HG03354 (cell line): Measurements from ENCODE around the gene BUD23.
"Not testable (repeated sequence)": the region's sequence is repeated elsewhere in the genome, so short reads cannot be mapped to it uniquely, and the experiment has no call there.

Source experiments
- ATAC-seq: cut with Tn5 transposase; IDR thresholded peaks from one replicate; pipeline ENCODE4 v1.9.1; 2021; ENCODE audit warnings: mild to moderate bottlenecking; ENCODE audit not compliant: unreplicated experiment, poor library complexity, severe bottlenecking

BUD23 gene

DNA sequence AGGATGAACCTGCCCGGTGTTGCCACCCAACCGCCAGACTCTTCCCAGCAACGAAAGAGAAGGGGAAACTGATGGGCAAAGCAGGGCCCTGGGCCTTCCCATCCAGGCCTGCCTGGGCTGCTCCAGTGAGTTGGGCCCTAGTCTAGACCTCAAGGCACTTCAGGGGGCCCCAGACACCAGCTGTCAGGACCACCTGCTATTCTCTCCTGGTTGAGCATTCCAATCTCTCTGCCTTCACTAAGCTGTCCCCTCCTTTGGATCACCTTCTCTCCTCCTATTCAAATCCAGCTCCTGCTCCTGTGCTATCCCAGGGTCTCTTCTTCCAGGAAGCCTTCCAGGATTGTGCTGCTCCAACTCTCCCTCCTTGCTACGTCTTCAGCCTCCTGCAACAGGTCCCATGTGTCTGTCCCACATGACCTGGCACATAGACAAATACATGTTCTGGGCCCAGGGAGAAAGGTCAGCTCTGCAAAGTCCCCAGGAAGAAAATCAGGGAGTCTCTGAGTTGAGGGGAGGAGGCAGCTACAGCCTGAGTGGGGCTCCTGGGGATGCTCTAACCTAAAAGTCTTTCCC lies 33.0 kb downstream of the BUD23 start:
- no peak for ATAC-seq

DNA sequence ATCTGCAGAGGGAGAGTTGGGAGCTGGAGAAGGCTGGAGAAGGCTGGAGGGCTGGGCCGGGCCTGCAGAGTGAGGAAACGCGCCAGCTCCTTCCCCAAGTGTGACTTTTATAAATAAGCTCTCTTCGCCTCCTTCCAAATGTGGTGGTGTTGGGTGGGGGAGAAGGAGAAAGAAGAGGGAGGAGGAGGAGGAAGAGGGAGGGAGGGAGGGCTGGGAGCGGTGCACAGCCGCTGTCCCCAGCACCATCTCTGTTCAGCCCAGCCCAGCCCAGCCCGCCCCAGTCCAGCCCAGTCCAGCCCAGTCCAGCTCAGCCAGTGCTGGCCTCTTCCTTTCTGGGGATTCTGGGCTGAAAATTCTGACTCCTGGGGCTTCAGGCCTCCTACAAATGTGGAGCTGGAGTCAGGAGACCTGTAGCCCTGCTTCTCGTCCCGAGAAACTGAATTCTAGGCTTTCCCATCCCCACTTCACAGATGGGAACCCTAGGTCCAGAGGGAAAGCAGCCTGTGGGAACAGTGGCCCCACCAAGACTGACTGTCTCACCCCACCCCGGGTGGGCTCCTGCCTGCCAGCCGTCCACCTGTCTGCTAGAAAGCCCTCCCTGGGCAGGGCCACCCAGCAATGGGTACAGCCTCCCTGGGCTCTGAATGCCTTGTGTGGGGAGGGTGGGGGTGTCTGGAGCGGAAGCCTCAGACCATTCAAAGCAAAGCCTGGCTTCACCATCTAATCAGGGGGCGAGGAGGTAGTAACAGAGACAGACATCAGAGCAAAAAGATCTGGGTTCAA lies 33.8 kb downstream of the BUD23 start:
- no peak for ATAC-seq

- no peak for ATAC-seq
Measured at GRCh38 chr7:73717991-73718405, 34.6 kb downstream of the BUD23 start.

GRCh38 chr7:73718438-73718881 lies 35.1 kb downstream of the BUD23 start:
- no peak for ATAC-seq

GRCh38 chr7:73718905-73719805 lies 35.8 kb downstream of the BUD23 start, which contains the start of gene STX1A:
Gene STX1A (minus strand): TSS chr7:73719669. CDS start chr7:73719631, 38 bp downstream.
- ATAC-seq: peak; percentile 63

GRCh38 chr7:73719806-73720169 lies 36.4 kb downstream of the BUD23 start:
- ATAC-seq: peak; percentile 7

DNA sequence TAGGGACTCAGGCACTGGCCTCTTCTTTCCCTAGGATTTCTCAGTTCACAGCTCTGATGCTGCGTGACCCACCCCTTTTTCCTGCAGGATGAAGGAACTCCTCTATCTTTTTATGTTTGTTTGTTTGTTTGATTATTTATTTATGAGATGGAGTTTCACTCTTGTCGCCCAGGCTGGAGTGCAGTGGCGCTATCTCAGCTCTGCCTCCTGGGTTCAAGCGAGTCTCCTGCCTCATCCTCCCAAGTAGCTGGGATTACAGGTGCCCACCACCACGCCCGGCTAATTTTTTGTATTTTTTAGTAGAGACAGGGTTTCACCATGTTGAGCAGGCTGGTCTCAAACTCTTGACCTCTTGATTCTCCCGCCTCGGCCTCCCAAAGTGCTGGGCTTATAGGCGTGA lies 37.0 kb downstream of the BUD23 start:
- ATAC-seq: not testable (repeated sequence)

DNA sequence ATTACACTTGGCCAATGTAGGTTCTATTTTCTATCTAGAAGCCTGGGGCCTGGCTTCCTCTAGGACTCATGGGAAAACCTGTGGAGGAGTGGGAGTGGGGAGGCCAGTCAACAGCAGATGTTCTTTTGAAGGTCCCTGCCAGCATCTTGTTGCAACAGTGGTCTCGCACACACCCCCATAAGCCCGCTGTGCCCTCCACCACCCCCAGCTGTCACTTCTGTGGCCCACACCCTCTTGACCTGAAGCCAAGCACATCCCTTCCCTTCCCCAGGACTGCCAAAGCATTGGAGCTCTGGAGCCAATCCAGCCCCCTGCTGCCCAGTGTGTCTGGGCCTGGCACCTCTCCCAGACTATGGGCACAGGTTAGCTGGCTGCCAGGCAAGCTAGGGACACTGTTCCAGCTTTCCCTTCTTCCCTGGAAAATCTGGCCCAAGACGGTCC lies 38.0 kb downstream of the BUD23 start:
- no peak for ATAC-seq

GRCh38 chr7:73722182-73722581 lies 38.8 kb downstream of the BUD23 start:
- not testable (repeated sequence) for ATAC-seq

DNA sequence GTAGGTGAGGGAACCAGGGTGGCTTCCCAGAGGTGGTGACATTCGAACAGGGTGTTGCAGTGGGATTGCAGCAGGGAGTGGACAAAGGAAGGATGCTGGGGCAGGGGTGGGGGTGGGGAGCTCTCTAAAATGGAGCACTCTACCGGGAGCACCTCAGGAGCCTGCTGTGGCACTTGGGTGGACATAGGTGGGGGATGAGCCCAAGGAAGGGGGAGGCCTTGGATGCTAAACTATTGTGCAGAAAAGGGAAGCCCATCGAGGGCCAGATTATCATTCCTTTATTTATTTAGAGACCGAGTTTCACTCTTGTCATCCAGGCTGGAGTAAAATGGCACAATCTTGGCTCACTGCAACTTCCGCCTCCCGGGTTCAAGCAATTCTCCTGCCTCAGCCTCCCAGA lies 39.4 kb downstream of the BUD23 start:
- no peak for ATAC-seq

DNA sequence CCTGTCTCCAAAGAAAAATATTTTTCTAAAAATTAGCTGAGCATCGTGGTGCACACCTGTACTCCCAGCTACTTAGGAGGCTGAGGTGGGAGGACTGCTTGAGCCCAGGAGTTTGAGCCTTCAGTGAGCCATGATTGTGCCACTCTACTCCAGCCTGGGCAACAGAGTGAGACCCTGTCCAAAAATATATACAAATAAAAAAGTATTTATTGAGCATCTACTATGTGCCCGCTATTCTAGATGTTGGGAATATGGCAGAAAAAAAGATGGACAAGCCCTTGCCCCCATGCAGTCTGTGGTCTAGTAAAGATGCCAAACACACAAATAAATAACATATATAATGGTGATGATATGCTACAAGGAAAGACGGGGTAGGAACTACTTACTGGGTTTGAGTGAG lies 40.4 kb downstream of the BUD23 start:
- ATAC-seq: no peak

- peak; percentile 32 for ATAC-seq
Measured at GRCh38 chr7:73726083-73726466, 42.7 kb downstream of the BUD23 start.

DNA sequence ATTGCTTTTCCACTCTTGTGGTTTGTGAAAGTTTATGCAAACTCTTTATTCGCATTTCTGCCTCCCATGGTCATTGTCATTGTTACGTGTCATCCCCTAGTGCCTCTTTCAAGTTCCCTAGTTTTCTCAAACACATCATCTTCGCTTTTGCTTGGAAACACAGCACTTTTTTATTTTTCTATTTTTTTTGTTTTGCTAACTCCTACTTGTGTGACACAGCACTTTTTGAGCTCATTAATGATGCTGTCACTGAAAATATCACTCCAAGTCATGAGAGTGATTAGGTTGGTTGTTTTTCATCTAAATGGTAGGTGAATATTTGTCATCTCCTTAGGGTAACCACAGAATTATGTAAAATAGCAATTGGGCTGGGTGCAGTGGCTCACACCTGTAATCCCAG lies 44.6 kb downstream of the BUD23 start:
- ATAC-seq: no peak

DNA sequence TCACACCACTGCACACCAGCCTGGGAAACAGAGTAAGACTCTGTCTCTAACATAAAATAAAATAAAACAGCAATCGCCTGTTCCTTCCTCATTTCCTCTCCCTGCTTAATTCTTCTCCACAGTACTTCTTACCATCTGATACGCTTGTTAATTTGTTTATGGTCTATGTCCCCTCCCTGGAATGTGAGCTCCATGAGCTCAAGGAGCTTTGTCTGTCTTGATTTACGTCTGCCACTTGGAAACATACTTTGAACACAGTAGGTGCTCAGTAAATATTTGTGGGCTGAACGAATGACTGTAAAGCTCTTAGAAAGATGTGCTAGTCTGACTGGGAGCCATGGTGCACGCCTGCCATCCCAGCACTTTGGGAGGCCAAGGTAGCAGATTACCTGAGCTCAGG lies 45.2 kb downstream of the BUD23 start:
- ATAC-seq: no peak

- ATAC-seq: no peak
Measured at GRCh38 chr7:73730485-73730884, 47.1 kb downstream of the BUD23 start.

DNA sequence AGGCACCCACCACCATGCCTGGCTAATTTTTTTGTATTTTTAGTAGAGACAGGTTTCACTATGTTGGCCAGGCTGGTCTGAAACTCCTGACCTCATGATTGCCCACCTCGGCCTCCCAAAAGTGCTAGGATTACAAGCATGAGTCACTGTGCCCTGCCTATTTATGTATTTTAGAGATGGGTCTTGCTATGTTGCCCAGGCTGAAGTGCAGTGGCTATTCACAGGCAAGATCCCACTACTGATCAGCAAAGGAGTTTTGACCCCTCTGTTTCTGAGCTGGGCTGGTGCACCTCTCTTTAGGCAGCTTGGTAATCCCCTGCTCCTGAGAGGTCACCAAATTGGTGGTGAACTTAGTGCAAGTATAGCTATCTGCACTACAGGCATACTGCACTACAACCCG lies 49.0 kb downstream of the BUD23 start:
- ATAC-seq: no peak

GRCh38 chr7:73734619-73735527 lies 51.5 kb downstream of the BUD23 start:
- ATAC-seq: peak; percentile 56

GRCh38 chr7:73735528-73735905 lies 52.1 kb downstream of the BUD23 start:
- no peak for ATAC-seq

- ATAC-seq: no peak
Measured at GRCh38 chr7:73736885-73737284, 53.5 kb downstream of the BUD23 start.
